ENCODE data around the gene YIPF5. TPM values are rescaled to one million over a fixed set of nuclear protein-coding genes. Genes with fewer than 3 reads are reported as not detected.

YIPF5 gene
- total RNA-seq, 1 experiment from 2014 or later, result 24.1 TPM

- Histone ChIP-seq H3K27me3 (ENCODE audit: low read length) (peaks cover 67% of the 10 kb centered on the region), H3K9me3 (ENCODE audit: low read length) (no peaks in the 10 kb centered on the region), H3K9ac (ENCODE audit: low read length) (no peak overlapping the region), H3K4me3 (ENCODE audit: low read length) (no peak overlapping the region), H3K79me2 (ENCODE audit: low read length) (no peaks in the 10 kb centered on the region), H3K9me2 (replicated peaks; ENCODE audit: low read length) (no peaks in the 10 kb centered on the region), H4K20me1 (ENCODE audit: low read length) (no peaks in the 10 kb centered on the region), H3K4me1 (ENCODE audit: insufficient read depth, low read length) (no peaks in the 10 kb centered on the region), H3F3A (ENCODE audit: low read length, unreplicated experiment) (no peaks in the 10 kb centered on the region), H3K4me2 (ENCODE audit: low read length) (no peak overlapping the region), H2AFZ (ENCODE audit: low read length) (no peak overlapping the region), H3K27ac (ENCODE audit: low read length) (no peak overlapping the region), H3K36me3 (ENCODE audit: low read depth, low read length) (no peaks in the 10 kb centered on the region)
- intact Hi-C loops (cut with micrococcal nuclease), result no loop called here
- TF ChIP-seq EZH2phosphoT487 (IDR thresholded peaks at IDR 0.05; ENCODE audit: borderline replicate concordance, low read length) (no peak), CTCF (conservative IDR thresholded peaks at IDR 0.05; ENCODE audit: low read depth, low read length) (no peak), EZH2 (IDR thresholded peaks at IDR 0.05; ENCODE audit: low read length, unreplicated experiment) (no peak)
- no TSS peak for BruUV-seq (replicated peaks)
- ChIA-PET POLR2A (ENCODE audit: unreplicated experiment) (no interaction called here), CTCF (no interaction called here)
- DNase-seq, result no peak
- ATAC-seq, result no peak
Measured at GRCh38 chr5:144210655-144211054, 40.2 kb upstream of the YIPF5 start.

GRCh38 chr5:144209361-144209760, 38.9 kb upstream of the YIPF5 start:
- ATAC-seq (no peak), DNase-seq (no peak)
- Histone ChIP-seq H2AFZ (ENCODE audit: low read length) (no peak overlapping the region), H3K36me3 (ENCODE audit: low read depth, low read length) (no peaks in the 10 kb centered on the region), H3K9me3 (ENCODE audit: low read length) (no peaks in the 10 kb centered on the region), H4K20me1 (ENCODE audit: low read length) (no peaks in the 10 kb centered on the region), H3K9ac (ENCODE audit: low read length) (no peak overlapping the region), H3K4me3 (ENCODE audit: low read length) (no peak overlapping the region), H3K9me2 (replicated peaks; ENCODE audit: low read length) (no peaks in the 10 kb centered on the region), H3K4me1 (ENCODE audit: insufficient read depth, low read length) (no peaks in the 10 kb centered on the region), H3K79me2 (ENCODE audit: low read length) (no peaks in the 10 kb centered on the region), H3K27ac (ENCODE audit: low read length) (no peak overlapping the region), H3F3A (ENCODE audit: low read length, unreplicated experiment) (no peaks in the 10 kb centered on the region), H3K4me2 (ENCODE audit: low read length) (no peak overlapping the region), H3K27me3 (ENCODE audit: low read length) (peaks cover 74% of the 10 kb centered on the region)
- ChIA-PET POLR2A (ENCODE audit: unreplicated experiment) (no interaction called here), CTCF (no interaction called here)
- BruUV-seq (replicated peaks), result no TSS peak
- no peak for TF ChIP-seq EZH2 (IDR thresholded peaks at IDR 0.05; ENCODE audit: low read length, unreplicated experiment)
- no peak for TF ChIP-seq CTCF (conservative IDR thresholded peaks at IDR 0.05; ENCODE audit: low read depth, low read length)
- intact Hi-C loops (cut with micrococcal nuclease), result no loop called here

- Histone ChIP-seq H3F3A (ENCODE audit: low read length, unreplicated experiment) (no peaks in the 10 kb centered on the region), H3K4me2 (ENCODE audit: low read length) (no peak overlapping the region), H3K4me1 (ENCODE audit: insufficient read depth, low read length) (no peaks in the 10 kb centered on the region), H3K27me3 (ENCODE audit: low read length) (peaks cover 65% of the 10 kb centered on the region), H3K27ac (ENCODE audit: low read length) (no peak overlapping the region), H3K9ac (ENCODE audit: low read length) (no peak overlapping the region), H3K9me3 (ENCODE audit: low read length) (no peaks in the 10 kb centered on the region), H3K79me2 (ENCODE audit: low read length) (no peaks in the 10 kb centered on the region), H2AFZ (ENCODE audit: low read length) (no peak overlapping the region), H4K20me1 (ENCODE audit: low read length) (no peaks in the 10 kb centered on the region), H3K36me3 (ENCODE audit: low read depth, low read length) (no peaks in the 10 kb centered on the region), H3K4me3 (ENCODE audit: low read length) (no peak overlapping the region), H3K9me2 (replicated peaks; ENCODE audit: low read length) (no peaks in the 10 kb centered on the region)
- intact Hi-C loops (cut with micrococcal nuclease), result no loop called here
- TF ChIP-seq EZH2 (IDR thresholded peaks at IDR 0.05; ENCODE audit: low read length, unreplicated experiment) (no peak), EZH2phosphoT487 (IDR thresholded peaks at IDR 0.05; ENCODE audit: borderline replicate concordance, low read length) (no peak), CTCF (conservative IDR thresholded peaks at IDR 0.05; ENCODE audit: low read depth, low read length) (no peak)
- no peak for DNase-seq
- POLR2A ChIA-PET (ENCODE audit: unreplicated experiment), result no interaction called here
- no TSS peak for BruUV-seq (replicated peaks)
- ATAC-seq, result no peak
- CTCF ChIA-PET, result no interaction called here
Measured at GRCh38 chr5:144207875-144208444, 37.5 kb upstream of the YIPF5 start.

Data from PC-3 (cell line).